GM23338 (cell line): ENCODE results near the gene TGIF1.

ENCODE experiments used
- TF ChIP-seq, protein P1 (sequence below): IDR thresholded peaks from 2 replicates; pipeline ENCODE4 v1.6.1; 2016; ENCODE audit warnings: antibody characterized with exemption
- TF ChIP-seq, protein P2 (sequence below), 2 experiments: fragments of 200-600 bp in 1 of 2; sonication (generic) in 1 of 2; conservative IDR thresholded peaks; 2 replicates each; pipeline versions ENCODE4 v1.5.1 to v1.6.1; 2016 to 2017; ENCODE audit warnings: antibody characterized with exemption in 2 of 2, low read depth in 2 of 2, mild to moderate bottlenecking in 2 of 2, moderate library complexity in 1 of 2

DNA sequence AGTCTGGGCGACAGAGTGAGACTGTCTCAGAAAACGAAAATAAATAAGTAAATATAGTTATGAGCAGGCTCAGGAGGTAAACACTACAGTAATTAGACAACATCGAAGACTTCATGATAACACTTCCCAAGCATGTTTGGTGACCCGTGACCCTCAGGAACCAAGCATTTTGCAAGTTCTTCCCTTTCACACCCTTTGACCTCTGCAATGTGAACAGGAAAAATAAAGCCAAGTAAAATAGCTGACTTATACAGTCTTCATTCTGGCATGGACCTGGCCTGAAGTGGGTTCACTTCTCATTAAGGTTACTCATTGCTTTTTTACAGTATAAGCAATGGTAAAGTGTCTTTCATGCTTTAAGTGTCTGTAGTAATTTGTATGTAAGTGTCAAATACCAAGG, 15.3 kb upstream of the TGIF1 start:
- TF ChIP-seq, protein P1, sequence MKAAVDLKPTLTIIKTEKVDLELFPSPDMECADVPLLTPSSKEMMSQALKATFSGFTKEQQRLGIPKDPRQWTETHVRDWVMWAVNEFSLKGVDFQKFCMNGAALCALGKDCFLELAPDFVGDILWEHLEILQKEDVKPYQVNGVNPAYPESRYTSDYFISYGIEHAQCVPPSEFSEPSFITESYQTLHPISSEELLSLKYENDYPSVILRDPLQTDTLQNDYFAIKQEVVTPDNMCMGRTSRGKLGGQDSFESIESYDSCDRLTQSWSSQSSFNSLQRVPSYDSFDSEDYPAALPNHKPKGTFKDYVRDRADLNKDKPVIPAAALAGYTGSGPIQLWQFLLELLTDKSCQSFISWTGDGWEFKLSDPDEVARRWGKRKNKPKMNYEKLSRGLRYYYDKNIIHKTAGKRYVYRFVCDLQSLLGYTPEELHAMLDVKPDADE = no peak
- TF ChIP-seq, protein P2, sequence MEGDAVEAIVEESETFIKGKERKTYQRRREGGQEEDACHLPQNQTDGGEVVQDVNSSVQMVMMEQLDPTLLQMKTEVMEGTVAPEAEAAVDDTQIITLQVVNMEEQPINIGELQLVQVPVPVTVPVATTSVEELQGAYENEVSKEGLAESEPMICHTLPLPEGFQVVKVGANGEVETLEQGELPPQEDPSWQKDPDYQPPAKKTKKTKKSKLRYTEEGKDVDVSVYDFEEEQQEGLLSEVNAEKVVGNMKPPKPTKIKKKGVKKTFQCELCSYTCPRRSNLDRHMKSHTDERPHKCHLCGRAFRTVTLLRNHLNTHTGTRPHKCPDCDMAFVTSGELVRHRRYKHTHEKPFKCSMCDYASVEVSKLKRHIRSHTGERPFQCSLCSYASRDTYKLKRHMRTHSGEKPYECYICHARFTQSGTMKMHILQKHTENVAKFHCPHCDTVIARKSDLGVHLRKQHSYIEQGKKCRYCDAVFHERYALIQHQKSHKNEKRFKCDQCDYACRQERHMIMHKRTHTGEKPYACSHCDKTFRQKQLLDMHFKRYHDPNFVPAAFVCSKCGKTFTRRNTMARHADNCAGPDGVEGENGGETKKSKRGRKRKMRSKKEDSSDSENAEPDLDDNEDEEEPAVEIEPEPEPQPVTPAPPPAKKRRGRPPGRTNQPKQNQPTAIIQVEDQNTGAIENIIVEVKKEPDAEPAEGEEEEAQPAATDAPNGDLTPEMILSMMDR (conservative IDR thresholded peaks at IDR 0.05; ENCODE audit: low read depth in 2 of 2) = no peak
